ENCODE data around the gene YPEL2. TPM values are rescaled to one million over a fixed set of nuclear protein-coding genes. Genes with fewer than 3 reads are reported as not detected.

Gene YPEL2
- total and polyA plus RNA-seq, 2 of the 13 experiments (the other 11 are each of a cell fraction or from before 2014, with no cell fraction given) = 8.5 to 21.1 TPM

DNA sequence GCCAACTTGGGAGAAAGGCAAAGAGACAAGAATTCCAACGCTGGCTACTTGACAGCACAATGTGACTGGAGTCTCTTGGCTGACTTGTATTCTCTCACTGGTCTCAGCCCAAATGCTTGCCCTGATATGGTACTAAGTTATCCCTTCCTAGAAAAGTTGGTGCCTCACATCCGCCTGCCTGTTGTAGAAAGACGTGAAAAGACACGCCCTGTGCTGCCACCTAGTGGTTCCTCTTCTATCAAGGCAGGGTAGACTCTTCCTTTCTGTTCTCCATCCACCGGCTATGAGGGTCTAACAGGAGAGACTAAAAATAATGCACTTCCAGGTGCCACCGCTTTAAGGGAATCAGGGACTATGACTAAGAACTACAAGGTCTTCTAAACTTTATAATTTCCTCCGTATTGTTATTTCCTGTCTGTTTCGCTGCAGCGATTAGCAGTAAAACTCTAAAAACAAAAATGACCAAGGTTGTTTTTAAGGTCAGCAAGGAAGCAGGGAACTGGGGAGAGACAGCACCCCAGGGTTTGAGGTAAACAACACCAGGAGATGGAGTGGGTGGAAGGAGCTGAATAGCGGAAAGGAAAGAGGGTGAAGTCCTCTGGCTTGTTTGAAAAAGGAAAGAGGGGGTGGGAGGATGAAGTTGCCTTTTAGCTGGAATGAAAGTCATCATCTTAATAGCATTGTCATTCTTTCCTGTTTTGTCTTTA lies 109.5 kb downstream of the YPEL2 start (continued):
- TF ChIP-seq, protein P1, sequence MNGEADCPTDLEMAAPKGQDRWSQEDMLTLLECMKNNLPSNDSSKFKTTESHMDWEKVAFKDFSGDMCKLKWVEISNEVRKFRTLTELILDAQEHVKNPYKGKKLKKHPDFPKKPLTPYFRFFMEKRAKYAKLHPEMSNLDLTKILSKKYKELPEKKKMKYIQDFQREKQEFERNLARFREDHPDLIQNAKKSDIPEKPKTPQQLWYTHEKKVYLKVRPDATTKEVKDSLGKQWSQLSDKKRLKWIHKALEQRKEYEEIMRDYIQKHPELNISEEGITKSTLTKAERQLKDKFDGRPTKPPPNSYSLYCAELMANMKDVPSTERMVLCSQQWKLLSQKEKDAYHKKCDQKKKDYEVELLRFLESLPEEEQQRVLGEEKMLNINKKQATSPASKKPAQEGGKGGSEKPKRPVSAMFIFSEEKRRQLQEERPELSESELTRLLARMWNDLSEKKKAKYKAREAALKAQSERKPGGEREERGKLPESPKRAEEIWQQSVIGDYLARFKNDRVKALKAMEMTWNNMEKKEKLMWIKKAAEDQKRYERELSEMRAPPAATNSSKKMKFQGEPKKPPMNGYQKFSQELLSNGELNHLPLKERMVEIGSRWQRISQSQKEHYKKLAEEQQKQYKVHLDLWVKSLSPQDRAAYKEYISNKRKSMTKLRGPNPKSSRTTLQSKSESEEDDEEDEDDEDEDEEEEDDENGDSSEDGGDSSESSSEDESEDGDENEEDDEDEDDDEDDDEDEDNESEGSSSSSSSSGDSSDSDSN (CRISPR knock-in tag; IDR thresholded peaks at IDR 0.05) = no peak
- TF ChIP-seq, protein P2, sequence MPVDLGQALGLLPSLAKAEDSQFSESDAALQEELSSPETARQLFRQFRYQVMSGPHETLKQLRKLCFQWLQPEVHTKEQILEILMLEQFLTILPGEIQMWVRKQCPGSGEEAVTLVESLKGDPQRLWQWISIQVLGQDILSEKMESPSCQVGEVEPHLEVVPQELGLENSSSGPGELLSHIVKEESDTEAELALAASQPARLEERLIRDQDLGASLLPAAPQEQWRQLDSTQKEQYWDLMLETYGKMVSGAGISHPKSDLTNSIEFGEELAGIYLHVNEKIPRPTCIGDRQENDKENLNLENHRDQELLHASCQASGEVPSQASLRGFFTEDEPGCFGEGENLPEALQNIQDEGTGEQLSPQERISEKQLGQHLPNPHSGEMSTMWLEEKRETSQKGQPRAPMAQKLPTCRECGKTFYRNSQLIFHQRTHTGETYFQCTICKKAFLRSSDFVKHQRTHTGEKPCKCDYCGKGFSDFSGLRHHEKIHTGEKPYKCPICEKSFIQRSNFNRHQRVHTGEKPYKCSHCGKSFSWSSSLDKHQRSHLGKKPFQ (CRISPR knock-in tag; IDR thresholded peaks at IDR 0.05; ENCODE audit: insufficient replicate concordance) = no peak
- TF ChIP-seq, protein P3, sequence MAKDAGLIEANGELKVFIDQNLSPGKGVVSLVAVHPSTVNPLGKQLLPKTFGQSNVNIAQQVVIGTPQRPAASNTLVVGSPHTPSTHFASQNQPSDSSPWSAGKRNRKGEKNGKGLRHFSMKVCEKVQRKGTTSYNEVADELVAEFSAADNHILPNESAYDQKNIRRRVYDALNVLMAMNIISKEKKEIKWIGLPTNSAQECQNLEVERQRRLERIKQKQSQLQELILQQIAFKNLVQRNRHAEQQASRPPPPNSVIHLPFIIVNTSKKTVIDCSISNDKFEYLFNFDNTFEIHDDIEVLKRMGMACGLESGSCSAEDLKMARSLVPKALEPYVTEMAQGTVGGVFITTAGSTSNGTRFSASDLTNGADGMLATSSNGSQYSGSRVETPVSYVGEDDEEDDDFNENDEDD (CRISPR knock-in tag; IDR thresholded peaks at IDR 0.05; ENCODE audit: borderline replicate concordance) = no peak
- no peak for TF ChIP-seq ZNF878 (CRISPR knock-in tag; IDR thresholded peaks at IDR 0.05)
- TF ChIP-seq FOXK1 (CRISPR knock-in tag; IDR thresholded peaks at IDR 0.05; ENCODE audit: borderline replicate concordance, low read depth) = no peak
- TF ChIP-seq, protein P4, sequence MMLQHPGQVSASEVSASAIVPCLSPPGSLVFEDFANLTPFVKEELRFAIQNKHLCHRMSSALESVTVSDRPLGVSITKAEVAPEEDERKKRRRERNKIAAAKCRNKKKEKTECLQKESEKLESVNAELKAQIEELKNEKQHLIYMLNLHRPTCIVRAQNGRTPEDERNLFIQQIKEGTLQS (CRISPR knock-in tag; IDR thresholded peaks at IDR 0.05) = no peak
- no peak for TF ChIP-seq ZNF780A (CRISPR knock-in tag; IDR thresholded peaks at IDR 0.05)
- TF ChIP-seq ZNF232 (CRISPR knock-in tag; IDR thresholded peaks at IDR 0.05; ENCODE audit: borderline replicate concordance) = no peak
- no peak for TF ChIP-seq PRDM4 (CRISPR knock-in tag; IDR thresholded peaks at IDR 0.05; ENCODE audit: borderline replicate concordance)
- no peak for TF ChIP-seq ZNF414 (CRISPR knock-in tag; IDR thresholded peaks at IDR 0.05)
- no peak for TF ChIP-seq ZNF598 (CRISPR knock-in tag; IDR thresholded peaks at IDR 0.05; ENCODE audit: borderline replicate concordance)
- no peak for TF ChIP-seq STAT6 (CRISPR knock-in tag; IDR thresholded peaks at IDR 0.05; ENCODE audit: borderline replicate concordance)
- no peak for TF ChIP-seq HOXA7 (CRISPR knock-in tag; IDR thresholded peaks at IDR 0.05)
- no peak for TF ChIP-seq CSRNP2 (CRISPR knock-in tag; conservative IDR thresholded peaks at IDR 0.05; ENCODE audit: low read depth)
